GM12878 (cell line): ENCODE measurements around the gene ASH1L. TPM values are rescaled to one million over a fixed set of nuclear protein-coding genes. Genes with fewer than 3 reads are reported as not detected.

Experiments
- BMI1 ChIP-seq: fragments of 450-650 bp; IDR thresholded peaks from 2 replicates; pipeline ENCODE4 v1.6.1; 2016; ENCODE audit warnings: mild to moderate bottlenecking, moderate library complexity, borderline replicate concordance
- CBFB ChIP-seq: IDR thresholded peaks from 2 replicates; pipeline ENCODE4 v1.6.1; 2016; ENCODE audit warnings: antibody characterized with exemption, low read depth
- CTCF ChIP-seq, 3 experiments: IDR thresholded peaks in 2 of 3; conservative IDR thresholded peaks in 1 of 3; 2 replicates each; pipeline ENCODE4 v1.5.1; 2011; ENCODE audit warnings: low read depth in 3 of 3, low read length in 3 of 3, mild to moderate bottlenecking in 3 of 3, control low read depth in 2 of 3, moderate library complexity in 2 of 3, inconsistent platforms in 1 of 3, mixed read lengths in 1 of 3; ENCODE audit not compliant: control insufficient read depth in 2 of 3, insufficient read depth in 1 of 3; ENCODE audit errors: extremely low read depth in 1 of 3
- EGR1 ChIP-seq, 2 experiments: IDR thresholded peaks; 1 replicate in 1 of 2; 2 replicates in 1 of 2; pipeline ENCODE4 v1.6.1; 2011 to 2012; ENCODE audit warnings: low read depth in 2 of 2, low read length in 2 of 2, borderline replicate concordance in 1 of 2, mild to moderate bottlenecking in 1 of 2, moderate library complexity in 1 of 2
- ESRRA ChIP-seq: IDR thresholded peaks from 2 replicates; pipeline ENCODE4 v1.6.1; 2012; ENCODE audit warnings: mild to moderate bottlenecking, low read length, improper control_type of control experiment
- EZH2 ChIP-seq: IDR thresholded peaks from 2 replicates; pipeline ENCODE4 v1.6.1; 2012; ENCODE audit warnings: low read depth, mild to moderate bottlenecking, control low read depth, inconsistent platforms, low read length, borderline replicate concordance; ENCODE audit not compliant: control insufficient read depth
- FOXM1 ChIP-seq: IDR thresholded peaks from 2 replicates; pipeline ENCODE4 v1.6.1; 2012; ENCODE audit warnings: low read depth, mild to moderate bottlenecking, inconsistent platforms, low read length, moderate library complexity
- LARP7 ChIP-seq: fragments of 450-650 bp; IDR thresholded peaks from 2 replicates; pipeline ENCODE4 v1.6.1; 2017; ENCODE audit warnings: mild to moderate bottlenecking
- NFIC ChIP-seq: IDR thresholded peaks from 2 replicates; pipeline ENCODE4 v1.6.1; 2012; ENCODE audit warnings: low read depth, mild to moderate bottlenecking, inconsistent platforms, low read length, moderate library complexity
- NFYA ChIP-seq: IDR thresholded peaks from 2 replicates; pipeline ENCODE4 v1.6.1; 2011; ENCODE audit warnings: low read depth, mild to moderate bottlenecking, low read length, improper control_type of control experiment, borderline replicate concordance
- PRDM15 ChIP-seq: fragments of 450-650 bp; formaldehyde crosslinking; IDR thresholded peaks from 2 replicates; pipeline ENCODE4 v1.4.0; 2020; ENCODE audit warnings: mild to moderate bottlenecking, moderate library complexity
- RB1 ChIP-seq: fragments of 450-650 bp; formaldehyde crosslinking; IDR thresholded peaks from 2 replicates; pipeline ENCODE4 v1.6.1; 2017; ENCODE audit warnings: mild to moderate bottlenecking, borderline replicate concordance
- REST ChIP-seq: IDR thresholded peaks from 2 replicates; pipeline ENCODE4 v1.6.1; 2012; ENCODE audit warnings: mild to moderate bottlenecking, low read depth, low read length
- SMARCA5 ChIP-seq: fragments of 450-650 bp; IDR thresholded peaks from 2 replicates; pipeline ENCODE4 v1.6.1; 2017; ENCODE audit warnings: mild to moderate bottlenecking
- ZBTB11 ChIP-seq: fragments of 450-650 bp; formaldehyde crosslinking; IDR thresholded peaks from 2 replicates; pipeline ENCODE4 v1.5.0; 2022; ENCODE audit warnings: mild to moderate bottlenecking, missing genetic modification characterization
- polyA plus RNA-seq, 11 experiments: library from polyadenylated mRNA; depleted of rRNA in 4 of 11; unstranded in 6 of 11; stranded (reverse) in 5 of 11; fragments of >200 nt; fragmentation: Nextera tagmentation in 4 of 11; fragmentation: Illumina TruSeq in 1 of 11; extraction: Ambion mirVana in 4 of 11; extraction: Trizol in 1 of 11; gene quantifications; 1 replicate in 1 of 11; 2 replicates in 10 of 11; pipeline versions ENCODE4 v1.2.1 to v1.2.3, GENCODE V29; 2011 to 2016; ENCODE audit warnings: inconsistent platforms in 2 of 11, missing spikeins in 2 of 11, low read depth in 1 of 11
- total RNA-seq, 4 experiments: library from RNA; depleted of rRNA in 3 of 4; stranded (reverse); fragments of >200 nt in 3 of 4; fragmentation: Illumina TruSeq in 1 of 4; extraction: Trizol in 1 of 4; gene quantifications; 2 replicates each; pipeline versions ENCODE4 v1.2.1 to v1.2.3, GENCODE V29; 2013 to 2021

The ASH1L gene
- total and polyA plus RNA-seq, 10 of the 15 experiments (the other 5 are each of a cell fraction or from before 2014, with no cell fraction given), result 1.7 to 23.9 (median 16.6) TPM

- TF ChIP-seq NFIC (no peak), NFYA (peak; percentile 36; the same call in 1 of the 2 replicates), CTCF (IDR thresholded peaks at IDR 0.05 in 2 of 3, conservative IDR thresholded peaks at IDR 0.05 in 1 of 3; ENCODE audit: control insufficient read depth in 2 of 3, extremely low read depth in 1 of 3, insufficient read depth in 1 of 3, low read depth in 3 of 3, low read length in 3 of 3) (no peak), ZBTB11 (CRISPR knock-in tag) (no peak), FOXM1 (no peak), RB1 (peak; percentile 73; the same call in 1 of the 2 replicates), EZH2 (no peak), ESRRA (no peak), EGR1 (IDR thresholded peaks at IDR 0.05; ENCODE audit: borderline replicate concordance in 1 of 2, low read depth in 2 of 2, low read length in 2 of 2) (no peak), REST (0 out of 2 replicates have a peak, but pooled peaks have one; percentile 43), PRDM15 (CRISPR knock-in tag) (no peak), LARP7 (peak; percentile 23; the same call in 1 of the 2 replicates), CBFB (peak; percentile 67), SMARCA5 (no peak), BMI1 (no peak)
Observed at GRCh38 chr1:155308493-155309422, 253.8 kb downstream of the ASH1L start, which contains the start of gene FDPS (continued).
